ENCODE data around the gene TAP1.
A peak's percentile ranks its signal among the peaks of the same experiment; 100 is the strongest.

Gene TAP1

DNA sequence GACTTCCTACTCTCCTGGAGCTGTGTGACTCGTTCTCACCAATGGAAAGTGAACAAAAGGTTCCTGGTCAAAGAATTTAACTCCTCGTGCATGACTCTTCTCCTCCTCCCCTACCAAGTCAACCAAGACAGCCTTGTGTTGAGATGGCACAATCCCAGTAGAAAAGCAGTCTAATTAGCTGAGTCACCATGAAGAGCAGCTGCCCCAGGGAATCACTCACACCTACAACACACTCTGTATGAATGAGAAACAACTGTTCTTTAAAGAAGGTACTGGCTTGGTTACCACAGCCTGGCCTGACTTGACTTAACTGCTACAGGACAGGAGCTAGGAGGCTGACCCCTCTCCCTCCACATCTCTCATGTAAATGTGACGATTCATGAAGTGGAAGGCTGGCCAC, 33.8 kb downstream of the TAP1 start:
- TF ChIP-seq, protein P1, sequence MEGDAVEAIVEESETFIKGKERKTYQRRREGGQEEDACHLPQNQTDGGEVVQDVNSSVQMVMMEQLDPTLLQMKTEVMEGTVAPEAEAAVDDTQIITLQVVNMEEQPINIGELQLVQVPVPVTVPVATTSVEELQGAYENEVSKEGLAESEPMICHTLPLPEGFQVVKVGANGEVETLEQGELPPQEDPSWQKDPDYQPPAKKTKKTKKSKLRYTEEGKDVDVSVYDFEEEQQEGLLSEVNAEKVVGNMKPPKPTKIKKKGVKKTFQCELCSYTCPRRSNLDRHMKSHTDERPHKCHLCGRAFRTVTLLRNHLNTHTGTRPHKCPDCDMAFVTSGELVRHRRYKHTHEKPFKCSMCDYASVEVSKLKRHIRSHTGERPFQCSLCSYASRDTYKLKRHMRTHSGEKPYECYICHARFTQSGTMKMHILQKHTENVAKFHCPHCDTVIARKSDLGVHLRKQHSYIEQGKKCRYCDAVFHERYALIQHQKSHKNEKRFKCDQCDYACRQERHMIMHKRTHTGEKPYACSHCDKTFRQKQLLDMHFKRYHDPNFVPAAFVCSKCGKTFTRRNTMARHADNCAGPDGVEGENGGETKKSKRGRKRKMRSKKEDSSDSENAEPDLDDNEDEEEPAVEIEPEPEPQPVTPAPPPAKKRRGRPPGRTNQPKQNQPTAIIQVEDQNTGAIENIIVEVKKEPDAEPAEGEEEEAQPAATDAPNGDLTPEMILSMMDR (IDR thresholded peaks at IDR 0.05; ENCODE audit: low read depth, low read length): no peak
- in situ Hi-C loops (cut with HindIII; ENCODE audit: low sequenced_read_pairs): no loop called here
- H3K4me3 ChIP-seq (ENCODE audit: low read depth, low read length): no peak overlapping the region
- peak; percentile 55 for DNase-seq (ENCODE audit: low read depth, low spot score)

DNA sequence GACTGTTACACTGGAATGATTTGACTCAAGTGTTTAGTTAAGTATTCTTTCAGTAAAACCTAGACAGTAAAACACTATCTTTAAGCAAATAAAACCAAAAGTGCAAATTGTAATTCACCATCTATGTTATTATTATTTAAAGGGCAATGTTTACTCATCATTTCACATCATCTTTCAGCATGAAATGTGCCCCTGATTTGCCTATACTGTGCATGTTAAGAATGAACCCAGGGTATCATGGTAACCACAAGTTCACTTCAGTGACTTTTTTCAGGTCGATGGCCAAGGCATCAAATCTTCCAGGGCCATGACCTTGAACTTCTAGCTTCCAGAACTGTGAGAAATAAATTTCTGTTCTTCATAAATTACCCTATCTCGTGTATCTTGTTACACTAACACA, 34.6 kb downstream of the TAP1 start:
- no peak for DNase-seq (ENCODE audit: low read depth, low spot score)
- in situ Hi-C loops (cut with HindIII; ENCODE audit: low sequenced_read_pairs): no loop called here
- no peak overlapping the region for H3K4me3 ChIP-seq (ENCODE audit: low read depth, low read length)
- TF ChIP-seq, protein P1 (IDR thresholded peaks at IDR 0.05; ENCODE audit: low read depth, low read length): no peak

DNA sequence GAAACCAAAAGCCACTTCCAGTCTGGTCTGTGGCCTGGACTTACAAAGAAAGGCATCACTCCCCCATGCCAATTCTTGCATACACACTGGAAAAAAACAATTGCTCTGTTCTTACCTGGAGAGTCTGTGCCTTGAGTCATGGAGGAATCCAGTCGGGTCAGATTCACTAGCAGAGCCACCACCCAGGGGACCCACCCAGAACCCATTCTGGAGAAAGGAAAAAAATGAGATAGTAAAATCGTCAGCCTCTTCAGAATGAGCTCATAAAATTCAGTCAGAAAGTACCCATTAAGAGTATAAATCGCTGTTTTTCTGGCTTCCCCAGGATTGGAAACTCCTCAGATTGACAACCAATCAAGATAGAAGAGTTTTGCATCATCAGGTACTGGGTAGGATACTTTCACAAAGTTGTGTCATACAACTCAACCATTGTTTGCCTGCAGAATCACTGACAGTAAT, 36.7 kb downstream of the TAP1 start, which contains the start of gene HLA-DOB:
HLA-DOB (minus strand) TSS at position 257 of the 459 bp plus-strand sequence; CDS start at position 206, 51 bp downstream.
- DNase-seq (ENCODE audit: low read depth, low spot score): no peak

DNA sequence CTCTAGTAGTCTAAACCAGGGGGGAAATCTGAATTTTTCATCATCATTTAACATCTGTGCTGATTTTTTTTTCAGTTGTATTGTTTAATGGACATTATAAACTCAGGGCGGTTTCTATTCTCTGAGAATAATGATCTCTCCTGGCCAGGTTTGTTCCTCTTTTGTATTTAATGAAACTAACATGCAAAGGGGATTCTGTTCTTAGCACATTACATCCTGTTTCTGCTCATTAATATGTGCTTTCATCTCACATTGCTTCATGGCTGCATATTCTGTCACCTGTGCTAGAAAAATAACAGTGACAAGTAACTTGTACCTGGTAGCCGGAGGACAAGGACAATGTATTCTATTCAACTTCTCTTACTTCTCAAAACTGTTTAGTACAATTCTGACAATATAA, 37.5 kb downstream of the TAP1 start:
- in situ Hi-C loops (cut with HindIII; ENCODE audit: low sequenced_read_pairs): no loop called here
- TF ChIP-seq, protein P1 (IDR thresholded peaks at IDR 0.05; ENCODE audit: low read depth, low read length): no peak
- H3K4me3 ChIP-seq (ENCODE audit: low read depth, low read length): no peak overlapping the region
- no peak for DNase-seq (ENCODE audit: low read depth, low spot score)

More for the DNA sequence above, 36.7 kb downstream of the TAP1 start, which contains the start of gene HLA-DOB:
- in situ Hi-C loops (cut with HindIII; ENCODE audit: low sequenced_read_pairs): no loop called here
- TF ChIP-seq, protein P1 (IDR thresholded peaks at IDR 0.05; ENCODE audit: low read depth, low read length): no peak
- no peak within 1 kb of the TSS for H3K4me3 ChIP-seq (ENCODE audit: low read depth, low read length)

DNA sequence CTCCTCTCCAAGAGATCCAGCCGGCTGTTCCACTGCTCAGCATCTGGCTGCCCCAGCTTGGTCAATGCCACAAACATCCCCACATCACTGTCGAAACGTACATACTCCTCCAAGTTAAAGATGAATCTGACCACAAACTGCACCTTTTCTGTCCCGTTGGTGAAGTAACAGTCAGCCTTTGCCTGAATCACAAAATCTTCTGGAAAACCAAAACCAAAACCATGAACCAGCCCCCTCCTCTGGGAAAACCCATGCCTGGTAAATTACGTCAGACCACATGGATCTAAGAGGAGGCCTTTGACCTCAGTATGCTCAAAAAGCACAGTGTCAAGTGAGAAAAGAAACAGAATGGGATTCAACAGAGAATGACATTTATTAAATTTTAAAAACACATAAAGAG, 38.4 kb downstream of the TAP1 start:
- peak; percentile 52 for DNase-seq (ENCODE audit: low read depth, low spot score)
- H3K4me3 ChIP-seq (ENCODE audit: low read depth, low read length): no peak overlapping the region
- TF ChIP-seq, protein P1 (IDR thresholded peaks at IDR 0.05; ENCODE audit: low read depth, low read length): no peak
- in situ Hi-C loops (cut with HindIII; ENCODE audit: low sequenced_read_pairs): no loop called here

DNA sequence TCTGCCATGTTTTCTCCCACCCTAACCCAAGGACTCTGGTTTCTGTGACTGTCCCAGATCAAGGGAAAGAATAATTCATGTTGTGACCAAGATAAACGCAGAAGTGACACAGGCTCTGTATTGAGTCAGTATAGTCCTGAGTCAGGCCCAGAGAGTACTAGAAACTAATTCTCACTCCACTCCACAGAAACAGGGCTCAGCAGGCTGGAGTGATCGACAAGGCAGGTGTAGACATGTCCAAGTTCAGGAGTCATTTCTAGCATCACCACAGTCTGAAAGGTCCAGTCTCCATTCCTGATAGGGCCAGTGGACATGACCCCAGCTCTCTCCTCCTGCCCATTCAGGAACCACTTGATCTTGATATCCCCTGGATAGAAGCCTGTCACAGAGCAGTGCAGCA, 39.4 kb downstream of the TAP1 start:
- no peak for DNase-seq (ENCODE audit: low read depth, low spot score)
- H3K4me3 ChIP-seq (ENCODE audit: low read depth, low read length): no peak overlapping the region
- TF ChIP-seq, protein P1 (IDR thresholded peaks at IDR 0.05; ENCODE audit: low read depth, low read length): no peak
- in situ Hi-C loops (cut with HindIII; ENCODE audit: low sequenced_read_pairs): no loop called here

DNA sequence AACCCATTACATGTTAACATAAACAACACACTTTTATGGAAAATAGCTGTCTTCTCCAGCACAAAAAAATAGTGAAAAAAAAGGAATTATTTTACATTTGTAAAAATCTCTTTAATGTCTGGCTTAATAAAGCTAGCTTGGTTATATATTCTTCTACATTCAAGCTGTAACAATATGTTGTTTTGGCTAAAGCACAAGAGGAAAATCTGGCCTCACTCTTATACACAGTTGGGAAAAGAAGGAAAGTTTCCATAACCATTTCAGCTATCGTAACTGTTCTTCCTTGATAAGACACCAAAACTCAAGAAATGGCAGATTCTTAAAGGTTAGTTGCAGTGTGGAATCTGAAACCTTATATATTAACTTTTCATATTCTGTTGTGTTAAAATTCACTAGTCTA, 44.3 kb downstream of the TAP1 start:
- TF ChIP-seq, protein P1 (IDR thresholded peaks at IDR 0.05; ENCODE audit: low read depth, low read length): no peak
- in situ Hi-C loops (cut with HindIII; ENCODE audit: low sequenced_read_pairs): no loop called here
- no peak overlapping the region for H3K4me3 ChIP-seq (ENCODE audit: low read depth, low read length)
- DNase-seq (ENCODE audit: low read depth, low spot score): no peak

Data from astrocyte of the spinal cord (primary cell).